ENCODE results near the gene SHOC2. TPM values are rescaled to one million over a fixed set of nuclear protein-coding genes. Genes with fewer than 3 reads are reported as not detected.

The SHOC2 gene
- total and polyA plus RNA-seq, 2 of the 13 experiments (the other 11 are each of a cell fraction or from before 2014, with no cell fraction given) = 8.6 to 25.5 TPM

DNA sequence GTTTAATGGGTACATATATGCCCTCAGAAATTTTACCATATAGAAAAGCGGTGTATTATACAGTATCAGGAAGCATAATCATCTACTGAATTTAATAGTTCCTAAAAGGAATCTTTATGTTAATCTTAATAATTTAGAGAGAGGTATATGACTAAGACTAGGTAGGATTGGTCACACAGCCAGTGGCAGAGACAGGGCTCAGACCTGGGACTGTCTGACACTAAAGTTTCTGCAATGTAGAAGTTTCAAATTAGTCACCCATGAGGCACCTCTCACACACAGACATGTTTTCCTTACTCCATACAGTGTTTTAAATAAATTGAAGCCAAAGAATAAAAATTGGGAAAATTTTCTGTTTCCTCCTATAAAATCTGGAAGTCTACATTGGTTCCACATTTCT, 84.6 kb downstream of the SHOC2 start (continued):
- TF ChIP-seq, protein P1, sequence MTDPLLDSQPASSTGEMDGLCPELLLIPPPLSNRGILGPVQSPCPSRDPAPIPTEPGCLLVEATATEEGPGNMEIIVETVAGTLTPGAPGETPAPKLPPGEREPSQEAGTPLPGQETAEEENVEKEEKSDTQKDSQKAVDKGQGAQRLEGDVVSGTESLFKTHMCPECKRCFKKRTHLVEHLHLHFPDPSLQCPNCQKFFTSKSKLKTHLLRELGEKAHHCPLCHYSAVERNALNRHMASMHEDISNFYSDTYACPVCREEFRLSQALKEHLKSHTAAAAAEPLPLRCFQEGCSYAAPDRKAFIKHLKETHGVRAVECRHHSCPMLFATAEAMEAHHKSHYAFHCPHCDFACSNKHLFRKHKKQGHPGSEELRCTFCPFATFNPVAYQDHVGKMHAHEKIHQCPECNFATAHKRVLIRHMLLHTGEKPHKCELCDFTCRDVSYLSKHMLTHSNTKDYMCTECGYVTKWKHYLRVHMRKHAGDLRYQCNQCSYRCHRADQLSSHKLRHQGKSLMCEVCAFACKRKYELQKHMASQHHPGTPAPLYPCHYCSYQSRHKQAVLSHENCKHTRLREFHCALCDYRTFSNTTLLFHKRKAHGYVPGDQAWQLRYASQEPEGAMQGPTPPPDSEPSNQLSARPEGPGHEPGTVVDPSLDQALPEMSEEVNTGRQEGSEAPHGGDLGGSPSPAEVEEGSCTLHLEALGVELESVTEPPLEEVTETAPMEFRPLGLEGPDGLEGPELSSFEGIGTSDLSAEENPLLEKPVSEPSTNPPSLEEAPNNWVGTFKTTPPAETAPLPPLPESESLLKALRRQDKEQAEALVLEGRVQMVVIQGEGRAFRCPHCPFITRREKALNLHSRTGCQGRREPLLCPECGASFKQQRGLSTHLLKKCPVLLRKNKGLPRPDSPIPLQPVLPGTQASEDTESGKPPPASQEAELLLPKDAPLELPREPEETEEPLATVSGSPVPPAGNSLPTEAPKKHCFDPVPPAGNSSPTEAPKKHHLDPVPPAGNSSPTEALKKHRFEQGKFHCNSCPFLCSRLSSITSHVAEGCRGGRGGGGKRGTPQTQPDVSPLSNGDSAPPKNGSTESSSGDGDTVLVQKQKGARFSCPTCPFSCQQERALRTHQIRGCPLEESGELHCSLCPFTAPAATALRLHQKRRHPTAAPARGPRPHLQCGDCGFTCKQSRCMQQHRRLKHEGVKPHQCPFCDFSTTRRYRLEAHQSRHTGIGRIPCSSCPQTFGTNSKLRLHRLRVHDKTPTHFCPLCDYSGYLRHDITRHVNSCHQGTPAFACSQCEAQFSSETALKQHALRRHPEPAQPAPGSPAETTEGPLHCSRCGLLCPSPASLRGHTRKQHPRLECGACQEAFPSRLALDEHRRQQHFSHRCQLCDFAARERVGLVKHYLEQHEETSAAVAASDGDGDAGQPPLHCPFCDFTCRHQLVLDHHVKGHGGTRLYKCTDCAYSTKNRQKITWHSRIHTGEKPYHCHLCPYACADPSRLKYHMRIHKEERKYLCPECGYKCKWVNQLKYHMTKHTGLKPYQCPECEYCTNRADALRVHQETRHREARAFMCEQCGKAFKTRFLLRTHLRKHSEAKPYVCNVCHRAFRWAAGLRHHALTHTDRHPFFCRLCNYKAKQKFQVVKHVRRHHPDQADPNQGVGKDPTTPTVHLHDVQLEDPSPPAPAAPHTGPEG (CRISPR knock-in tag; IDR thresholded peaks at IDR 0.05) = no peak
- TF ChIP-seq, protein P2, sequence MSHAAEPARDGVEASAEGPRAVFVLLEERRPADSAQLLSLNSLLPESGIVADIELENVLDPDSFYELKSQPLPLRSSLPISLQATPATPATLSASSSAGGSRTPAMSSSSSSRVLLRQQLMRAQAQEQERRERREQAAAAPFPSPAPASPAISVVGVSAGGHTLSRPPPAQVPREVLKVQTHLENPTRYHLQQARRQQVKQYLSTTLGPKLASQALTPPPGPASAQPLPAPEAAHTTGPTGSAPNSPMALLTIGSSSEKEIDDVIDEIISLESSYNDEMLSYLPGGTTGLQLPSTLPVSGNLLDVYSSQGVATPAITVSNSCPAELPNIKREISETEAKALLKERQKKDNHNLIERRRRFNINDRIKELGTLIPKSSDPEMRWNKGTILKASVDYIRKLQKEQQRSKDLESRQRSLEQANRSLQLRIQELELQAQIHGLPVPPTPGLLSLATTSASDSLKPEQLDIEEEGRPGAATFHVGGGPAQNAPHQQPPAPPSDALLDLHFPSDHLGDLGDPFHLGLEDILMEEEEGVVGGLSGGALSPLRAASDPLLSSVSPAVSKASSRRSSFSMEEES (CRISPR knock-in tag; IDR thresholded peaks at IDR 0.05) = no peak
- TF ChIP-seq, protein P3, sequence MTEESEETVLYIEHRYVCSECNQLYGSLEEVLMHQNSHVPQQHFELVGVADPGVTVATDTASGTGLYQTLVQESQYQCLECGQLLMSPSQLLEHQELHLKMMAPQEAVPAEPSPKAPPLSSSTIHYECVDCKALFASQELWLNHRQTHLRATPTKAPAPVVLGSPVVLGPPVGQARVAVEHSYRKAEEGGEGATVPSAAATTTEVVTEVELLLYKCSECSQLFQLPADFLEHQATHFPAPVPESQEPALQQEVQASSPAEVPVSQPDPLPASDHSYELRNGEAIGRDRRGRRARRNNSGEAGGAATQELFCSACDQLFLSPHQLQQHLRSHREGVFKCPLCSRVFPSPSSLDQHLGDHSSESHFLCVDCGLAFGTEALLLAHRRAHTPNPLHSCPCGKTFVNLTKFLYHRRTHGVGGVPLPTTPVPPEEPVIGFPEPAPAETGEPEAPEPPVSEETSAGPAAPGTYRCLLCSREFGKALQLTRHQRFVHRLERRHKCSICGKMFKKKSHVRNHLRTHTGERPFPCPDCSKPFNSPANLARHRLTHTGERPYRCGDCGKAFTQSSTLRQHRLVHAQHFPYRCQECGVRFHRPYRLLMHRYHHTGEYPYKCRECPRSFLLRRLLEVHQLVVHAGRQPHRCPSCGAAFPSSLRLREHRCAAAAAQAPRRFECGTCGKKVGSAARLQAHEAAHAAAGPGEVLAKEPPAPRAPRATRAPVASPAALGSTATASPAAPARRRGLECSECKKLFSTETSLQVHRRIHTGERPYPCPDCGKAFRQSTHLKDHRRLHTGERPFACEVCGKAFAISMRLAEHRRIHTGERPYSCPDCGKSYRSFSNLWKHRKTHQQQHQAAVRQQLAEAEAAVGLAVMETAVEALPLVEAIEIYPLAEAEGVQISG (CRISPR knock-in tag; IDR thresholded peaks at IDR 0.05) = no peak
- no peak for TF ChIP-seq ZNF230 (CRISPR knock-in tag; IDR thresholded peaks at IDR 0.05)
